ENCODE measurements around the gene SYNJ2.
"Not testable (repeated sequence)": the region's sequence is repeated elsewhere in the genome, so short reads cannot be mapped to it uniquely, and the experiment has no call there.

The SYNJ2 gene

DNA sequence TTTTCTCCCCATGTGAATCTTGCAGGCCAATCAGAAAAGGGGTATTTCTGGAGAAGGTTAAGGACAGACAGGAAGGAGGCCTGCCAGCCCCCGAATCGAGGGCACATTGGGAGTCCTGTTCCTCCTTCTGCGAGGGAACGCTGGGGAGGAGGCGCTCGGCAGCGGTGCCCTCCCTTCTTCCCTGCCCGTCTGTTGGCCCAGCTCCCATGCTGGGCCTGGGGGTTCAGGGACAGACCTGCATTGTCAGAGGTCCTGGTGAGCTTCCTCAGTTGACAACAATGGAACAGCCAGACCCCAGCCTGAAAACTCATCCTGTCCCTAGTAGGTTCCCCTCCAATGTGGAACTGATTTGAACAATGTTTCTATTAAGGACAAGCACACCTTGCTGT lies 15.1 kb upstream of the SYNJ2 start:
- TF ChIP-seq, protein P1, sequence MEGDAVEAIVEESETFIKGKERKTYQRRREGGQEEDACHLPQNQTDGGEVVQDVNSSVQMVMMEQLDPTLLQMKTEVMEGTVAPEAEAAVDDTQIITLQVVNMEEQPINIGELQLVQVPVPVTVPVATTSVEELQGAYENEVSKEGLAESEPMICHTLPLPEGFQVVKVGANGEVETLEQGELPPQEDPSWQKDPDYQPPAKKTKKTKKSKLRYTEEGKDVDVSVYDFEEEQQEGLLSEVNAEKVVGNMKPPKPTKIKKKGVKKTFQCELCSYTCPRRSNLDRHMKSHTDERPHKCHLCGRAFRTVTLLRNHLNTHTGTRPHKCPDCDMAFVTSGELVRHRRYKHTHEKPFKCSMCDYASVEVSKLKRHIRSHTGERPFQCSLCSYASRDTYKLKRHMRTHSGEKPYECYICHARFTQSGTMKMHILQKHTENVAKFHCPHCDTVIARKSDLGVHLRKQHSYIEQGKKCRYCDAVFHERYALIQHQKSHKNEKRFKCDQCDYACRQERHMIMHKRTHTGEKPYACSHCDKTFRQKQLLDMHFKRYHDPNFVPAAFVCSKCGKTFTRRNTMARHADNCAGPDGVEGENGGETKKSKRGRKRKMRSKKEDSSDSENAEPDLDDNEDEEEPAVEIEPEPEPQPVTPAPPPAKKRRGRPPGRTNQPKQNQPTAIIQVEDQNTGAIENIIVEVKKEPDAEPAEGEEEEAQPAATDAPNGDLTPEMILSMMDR (IDR thresholded peaks at IDR 0.05; ENCODE audit: control insufficient read depth, insufficient read depth, low read depth, low read length, missing control alignments) = no peak
- no peak for DNase-seq (ENCODE audit: low read depth)
- no peak overlapping the region for H3K4me3 ChIP-seq (ENCODE audit: control insufficient read depth, low read depth, low read length)

DNA sequence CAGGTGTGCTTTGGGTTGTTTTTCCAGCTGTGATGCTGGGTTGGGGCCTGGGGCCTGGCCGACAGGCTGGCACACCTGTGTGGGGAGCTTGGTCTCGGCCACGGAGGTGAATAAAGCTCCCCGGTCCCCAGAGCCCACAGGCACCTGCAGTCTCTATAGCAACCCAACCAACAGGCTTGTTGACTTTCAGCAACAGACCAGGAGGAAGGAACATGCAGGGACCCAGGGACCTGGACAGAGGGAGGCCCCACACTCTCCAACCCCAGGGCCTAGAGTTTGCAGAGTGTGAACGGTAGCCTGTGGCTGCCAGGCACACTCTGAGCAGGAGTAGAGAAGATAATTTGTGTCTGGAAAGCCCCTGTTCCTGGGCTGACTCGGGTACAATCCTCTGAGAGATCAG lies 14.6 kb upstream of the SYNJ2 start:
- TF ChIP-seq, protein P1 (IDR thresholded peaks at IDR 0.05; ENCODE audit: control insufficient read depth, insufficient read depth, low read depth, low read length, missing control alignments) = no peak
- no peak for DNase-seq (ENCODE audit: low read depth)
- H3K4me3 ChIP-seq (ENCODE audit: control insufficient read depth, low read depth, low read length) = no peak overlapping the region

DNA sequence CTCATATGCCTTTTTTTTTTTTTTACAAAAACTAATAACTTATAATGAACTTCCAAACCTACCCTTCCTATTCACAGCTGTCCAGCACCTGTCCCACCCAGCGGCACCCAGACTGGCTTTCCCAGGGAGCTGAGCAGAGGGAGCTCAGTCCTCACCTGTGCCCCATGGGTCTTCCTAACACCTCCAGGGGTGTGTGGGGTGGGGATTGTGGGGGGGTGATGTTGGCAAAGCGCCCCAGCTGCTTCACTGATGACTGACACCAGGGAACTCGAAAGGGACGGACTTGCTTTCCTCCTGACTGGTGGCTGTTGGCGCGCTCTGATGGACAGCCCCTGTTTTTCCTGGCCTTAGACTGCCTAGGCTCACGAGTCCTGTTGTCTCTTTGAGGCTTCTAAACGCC lies 14.2 kb upstream of the SYNJ2 start:
- TF ChIP-seq, protein P1 (IDR thresholded peaks at IDR 0.05; ENCODE audit: control insufficient read depth, insufficient read depth, low read depth, low read length, missing control alignments) = no peak
- no peak overlapping the region for H3K4me3 ChIP-seq (ENCODE audit: control insufficient read depth, low read depth, low read length)

DNA sequence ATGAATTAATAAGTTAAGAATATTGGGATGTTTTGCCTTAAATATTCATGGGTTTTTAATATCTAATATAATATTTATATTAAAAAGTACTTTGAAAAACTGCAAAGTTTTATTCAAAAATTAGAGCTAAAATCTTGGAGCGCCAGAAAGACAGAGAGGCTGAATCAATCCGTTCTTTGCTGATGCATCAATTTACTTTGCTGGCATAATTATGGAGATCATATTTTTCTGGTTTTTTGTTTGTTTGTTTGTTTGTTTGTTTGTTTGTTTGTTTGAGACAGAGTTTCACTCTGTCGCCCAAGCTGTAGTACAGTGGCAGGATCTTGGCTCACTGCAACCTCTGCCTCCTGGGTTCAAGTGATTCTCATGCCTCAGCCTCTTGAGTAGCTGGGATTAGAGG lies 9.5 kb upstream of the SYNJ2 start:
- not testable (repeated sequence) for DNase-seq (ENCODE audit: low read depth); H3K4me3 ChIP-seq (ENCODE audit: control insufficient read depth, low read depth, low read length)

More for the DNA sequence above, 14.2 kb upstream of the SYNJ2 start:
- no peak for DNase-seq (ENCODE audit: low read depth)

DNA sequence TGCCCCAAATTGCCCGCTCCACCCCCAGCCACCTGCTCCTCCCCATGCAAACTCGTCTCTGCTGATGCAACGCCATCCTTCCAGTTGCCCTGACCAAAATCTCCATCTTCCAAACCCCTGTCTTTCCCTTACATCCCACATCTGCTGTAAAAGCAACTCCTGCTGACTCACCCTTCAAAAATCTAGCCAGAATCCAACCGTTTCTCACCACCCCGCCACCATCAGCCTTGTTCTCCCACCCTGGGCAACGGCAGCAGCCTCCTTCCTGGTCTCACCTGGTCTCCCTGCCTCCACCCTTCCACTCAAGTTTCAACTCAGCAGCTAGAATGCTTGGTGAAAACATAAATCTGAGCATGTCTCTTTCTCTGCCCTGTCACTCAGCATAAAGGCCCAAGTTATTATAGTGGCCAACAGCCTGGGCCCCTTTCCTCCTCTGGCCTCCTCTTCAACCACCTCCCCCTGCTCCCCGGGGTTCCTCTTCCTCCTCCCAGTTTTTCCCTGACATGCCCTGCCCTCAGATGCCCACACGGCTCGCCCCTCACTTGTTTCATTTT lies 7.2 kb upstream of the SYNJ2 start:
- no peak overlapping the region for H3K4me3 ChIP-seq (ENCODE audit: control insufficient read depth, low read depth, low read length)
- TF ChIP-seq, protein P1 (IDR thresholded peaks at IDR 0.05; ENCODE audit: control insufficient read depth, insufficient read depth, low read depth, low read length, missing control alignments) = no peak
- DNase-seq (ENCODE audit: low read depth) = no peak

DNA sequence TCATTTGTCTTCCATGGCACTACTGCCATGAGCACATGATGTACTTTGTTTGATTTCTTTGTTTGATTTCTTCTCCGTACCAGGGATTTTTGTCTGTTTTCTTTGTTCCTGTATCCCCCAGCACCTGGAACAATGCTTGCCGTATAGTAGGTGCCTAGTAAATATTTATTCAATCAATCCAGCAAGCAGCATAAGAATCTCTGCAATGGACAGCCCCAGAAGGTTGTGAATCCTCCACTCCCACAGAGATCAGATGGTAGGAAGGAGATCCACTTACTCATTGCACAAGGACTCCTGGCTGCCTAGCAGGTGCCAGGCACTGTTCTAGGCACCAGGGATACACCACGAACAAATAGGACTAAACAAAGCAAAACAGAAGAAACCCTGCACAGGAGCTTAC lies 6.7 kb upstream of the SYNJ2 start:
- TF ChIP-seq, protein P1 (IDR thresholded peaks at IDR 0.05; ENCODE audit: control insufficient read depth, insufficient read depth, low read depth, low read length, missing control alignments) = no peak
- no peak overlapping the region for H3K4me3 ChIP-seq (ENCODE audit: control insufficient read depth, low read depth, low read length)
- DNase-seq (ENCODE audit: low read depth) = no peak

DNA sequence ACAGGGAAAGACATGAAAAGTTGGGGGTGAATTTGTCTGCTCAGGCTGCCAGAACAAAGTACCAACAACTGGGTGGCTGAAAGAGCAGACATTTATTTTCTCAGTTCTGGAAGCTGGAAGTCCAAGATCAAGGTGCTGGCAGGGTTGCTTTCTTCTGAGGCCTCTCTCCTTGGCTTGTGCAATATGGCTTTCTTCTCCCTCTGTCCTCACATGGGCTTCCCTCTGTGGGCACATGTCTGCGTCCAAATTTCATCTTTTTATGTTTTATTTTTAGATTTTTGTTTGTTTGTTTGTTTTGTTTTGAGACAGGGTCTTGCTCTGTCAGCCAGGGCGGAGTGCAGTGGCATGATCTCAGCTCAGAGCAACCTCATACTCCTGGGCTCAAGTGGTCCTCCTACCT lies 6.2 kb upstream of the SYNJ2 start:
- no peak overlapping the region for H3K4me3 ChIP-seq (ENCODE audit: control insufficient read depth, low read depth, low read length)
- DNase-seq (ENCODE audit: low read depth) = no peak
- TF ChIP-seq, protein P1 (IDR thresholded peaks at IDR 0.05; ENCODE audit: control insufficient read depth, insufficient read depth, low read depth, low read length, missing control alignments) = no peak

Data from AG09309 (cell line).